Measurements from ENCODE around the gene KIAA1614.

KIAA1614 gene

DNA sequence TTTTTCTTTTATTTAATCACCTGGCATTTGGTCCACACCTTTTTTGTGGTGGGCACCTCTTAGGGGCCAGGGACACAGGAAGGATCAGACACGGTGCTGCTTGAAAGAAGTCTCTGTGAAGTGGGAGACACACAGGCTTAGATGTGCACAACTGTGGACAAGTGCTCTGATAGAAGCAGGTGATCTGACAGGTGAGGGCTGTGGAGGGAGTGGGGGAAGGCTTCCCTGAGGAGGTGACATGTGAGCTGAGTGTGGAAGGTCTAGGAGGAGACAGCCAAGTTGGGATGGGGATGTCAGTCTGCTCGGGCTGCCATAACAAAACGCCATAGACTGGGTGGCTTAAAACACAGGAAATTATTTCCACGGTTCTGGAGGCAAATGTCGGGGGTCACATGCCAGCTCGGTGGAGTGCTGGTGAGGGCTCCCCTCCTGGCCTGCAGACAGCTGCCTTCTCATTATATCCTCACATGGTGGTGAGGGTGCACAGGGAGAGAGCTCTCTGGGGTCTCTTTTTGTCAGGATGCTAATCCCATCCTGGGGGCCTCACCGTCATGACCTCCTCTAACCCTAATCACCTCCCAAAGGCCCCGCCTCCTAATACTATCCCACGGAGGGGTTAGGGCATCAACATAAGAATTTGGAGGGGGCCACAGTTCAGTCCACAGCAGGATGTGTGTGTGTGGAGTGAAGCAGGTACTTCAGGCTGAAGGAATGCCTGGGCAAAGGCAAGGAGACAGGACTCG lies 5.2 kb upstream of the KIAA1614 start:
- H3K4me3 ChIP-seq (replicated peaks in 1 of 2; ENCODE audit: low read depth in 2 of 2, low read length in 2 of 2): no peak overlapping the region
- no peak for DNase-seq (ENCODE audit: low read depth in 2 of 2)
- no peak for TF ChIP-seq CTCF (IDR thresholded peaks at IDR 0.05; ENCODE audit: low read depth, low read length)

DNA sequence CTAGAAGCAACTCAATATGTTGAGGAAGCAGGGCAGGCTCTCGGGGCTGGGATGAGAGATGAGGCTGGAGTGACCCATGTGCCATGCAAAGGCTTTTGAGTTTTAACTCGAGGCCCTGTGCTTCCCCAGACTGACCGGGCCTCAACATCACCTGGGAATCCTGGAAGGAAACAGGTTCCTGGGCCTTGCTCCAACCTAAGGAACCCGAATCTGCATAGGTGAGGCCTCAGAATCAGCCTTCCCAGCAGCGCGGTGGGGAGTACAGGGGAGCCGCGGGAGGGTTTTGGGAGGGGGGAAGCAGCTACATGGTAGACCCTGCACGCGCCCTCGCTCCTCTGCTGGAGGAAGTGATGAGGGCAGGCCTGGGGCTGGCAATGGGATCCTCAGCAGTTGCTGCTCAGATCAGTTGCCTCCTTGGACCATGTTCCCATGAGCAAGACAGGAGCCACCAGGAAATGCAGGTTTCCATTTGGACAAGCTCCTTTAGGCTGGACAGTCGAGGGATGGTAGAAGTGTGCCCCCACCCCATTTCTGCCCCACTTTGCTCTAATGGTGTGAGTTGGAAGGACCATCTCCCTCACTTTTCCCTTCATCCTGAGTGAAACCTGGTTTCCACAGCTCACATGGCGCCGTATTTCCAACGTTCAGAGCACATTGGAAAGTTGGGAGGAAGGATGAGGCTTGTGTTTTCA lies 4.5 kb upstream of the KIAA1614 start:
- DNase-seq (ENCODE audit: low read depth in 2 of 2): no peak
- TF ChIP-seq CTCF (IDR thresholded peaks at IDR 0.05; ENCODE audit: low read depth, low read length): no peak

GRCh38 chr1:180909005-180909414 lies 3.7 kb upstream of the KIAA1614 start:
- DNase-seq (ENCODE audit: low read depth in 2 of 2): no peak
- TF ChIP-seq CTCF (IDR thresholded peaks at IDR 0.05; ENCODE audit: low read depth, low read length): no peak
- H3K4me3 ChIP-seq (replicated peaks in 1 of 2; ENCODE audit: low read depth in 2 of 2, low read length in 2 of 2): no peak overlapping the region

More for the DNA sequence above, 4.5 kb upstream of the KIAA1614 start:
- no peak overlapping the region for H3K4me3 ChIP-seq (replicated peaks in 1 of 2; ENCODE audit: low read depth in 2 of 2, low read length in 2 of 2)

DNA sequence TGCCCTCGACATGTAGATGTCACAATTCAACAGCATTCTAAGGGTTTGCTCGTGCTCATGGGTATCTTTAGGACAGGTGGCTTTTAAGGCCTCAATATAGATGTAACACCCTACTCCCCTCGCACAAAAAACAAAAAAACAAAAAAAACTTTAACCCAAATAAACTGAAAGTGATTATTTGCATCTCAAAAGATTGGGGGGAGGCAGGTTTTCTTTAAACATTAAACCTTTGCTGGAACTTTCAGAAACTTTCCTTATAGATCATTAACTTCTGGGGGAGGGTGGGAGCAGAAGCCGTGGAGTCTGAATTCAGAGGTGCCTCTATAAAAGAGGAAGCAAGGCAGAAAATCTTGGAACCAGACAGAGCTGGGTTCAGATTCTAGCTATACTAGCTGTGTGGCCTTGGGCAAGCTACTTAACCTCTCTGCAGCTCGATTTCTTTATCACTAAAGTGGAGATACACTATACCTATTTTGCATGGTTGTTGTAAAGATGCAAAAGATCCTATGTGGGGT lies 3.2 kb upstream of the KIAA1614 start:
- TF ChIP-seq CTCF (IDR thresholded peaks at IDR 0.05; ENCODE audit: low read depth, low read length): no peak
- DNase-seq (ENCODE audit: low read depth in 2 of 2): no peak
- no peak overlapping the region for H3K4me3 ChIP-seq (replicated peaks in 1 of 2; ENCODE audit: low read depth in 2 of 2, low read length in 2 of 2)

DNA sequence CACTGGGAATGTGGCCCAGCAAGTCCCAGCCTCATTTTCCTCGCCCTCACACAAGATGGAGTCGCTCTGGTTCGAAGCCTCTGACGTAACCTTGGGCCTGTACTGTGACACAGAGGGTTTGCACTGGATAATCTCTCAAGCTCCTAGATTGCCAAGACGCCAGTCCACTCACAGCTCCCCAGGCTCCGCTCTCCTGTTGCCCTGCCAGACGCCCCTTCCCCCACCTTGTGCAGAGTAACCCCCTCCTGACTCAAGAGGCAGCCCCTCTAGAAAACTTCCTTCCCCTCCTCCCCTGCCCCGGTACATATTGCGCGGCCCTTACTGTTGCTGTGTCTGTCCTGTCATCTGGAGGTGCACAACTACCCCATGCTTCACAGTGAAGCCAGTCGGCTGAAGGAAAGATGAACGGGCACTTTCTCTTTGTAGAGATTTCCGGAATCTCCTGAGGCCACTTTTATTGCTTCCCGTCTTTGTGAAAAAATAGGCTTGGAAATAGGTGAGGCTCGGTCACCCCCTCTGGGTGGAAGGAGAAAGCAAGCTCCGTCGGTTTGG lies 981 bp upstream of the KIAA1614 start:
- H3K4me3 ChIP-seq (replicated peaks in 1 of 2; ENCODE audit: low read depth in 2 of 2, low read length in 2 of 2): peak overlapping the region; percentile 57 to 63
- no peak for TF ChIP-seq CTCF (IDR thresholded peaks at IDR 0.05; ENCODE audit: low read depth, low read length)
- DNase-seq (ENCODE audit: low read depth in 2 of 2): peak; percentile 33 to 40

- TF ChIP-seq CTCF (IDR thresholded peaks at IDR 0.05; ENCODE audit: low read depth, low read length): no peak
- H3K4me3 ChIP-seq (replicated peaks in 1 of 2; ENCODE audit: low read depth in 2 of 2, low read length in 2 of 2): peak overlapping the region; percentile 57 to 63
- peak; percentile 41 to 51 for DNase-seq (ENCODE audit: low read depth in 2 of 2)
Observed at GRCh38 chr1:180912211-180912800, 391 bp upstream of the KIAA1614 start.
